ENCODE measurements around the gene RTP5.

The RTP5 gene

GRCh38 chr2:241885291-241885945 is 15.9 kb downstream of the RTP5 start:
- H3K4me1 ChIP-seq (ENCODE audit: control insufficient read depth, insufficient read depth, low read length), result peaks cover 20% of the 10 kb centered on the region
- no peak overlapping the region for H3K4me3 ChIP-seq (ENCODE audit: low read depth, low read length)
- H3K27ac ChIP-seq (ENCODE audit: low read depth, low read length), result no peak overlapping the region
- no peak overlapping the region for H3K9ac ChIP-seq (ENCODE audit: low read length)
- H3K36me3 ChIP-seq (ENCODE audit: control insufficient read depth, insufficient read depth, low read length), result no peaks in the 10 kb centered on the region
- H3K27me3 ChIP-seq (ENCODE audit: control insufficient read depth, insufficient read depth, low read length), result no peaks in the 10 kb centered on the region
- H3K9me3 ChIP-seq (ENCODE audit: control insufficient read depth, insufficient read depth, low read depth, low read length), result peaks cover 10% of the 10 kb centered on the region

DNA sequence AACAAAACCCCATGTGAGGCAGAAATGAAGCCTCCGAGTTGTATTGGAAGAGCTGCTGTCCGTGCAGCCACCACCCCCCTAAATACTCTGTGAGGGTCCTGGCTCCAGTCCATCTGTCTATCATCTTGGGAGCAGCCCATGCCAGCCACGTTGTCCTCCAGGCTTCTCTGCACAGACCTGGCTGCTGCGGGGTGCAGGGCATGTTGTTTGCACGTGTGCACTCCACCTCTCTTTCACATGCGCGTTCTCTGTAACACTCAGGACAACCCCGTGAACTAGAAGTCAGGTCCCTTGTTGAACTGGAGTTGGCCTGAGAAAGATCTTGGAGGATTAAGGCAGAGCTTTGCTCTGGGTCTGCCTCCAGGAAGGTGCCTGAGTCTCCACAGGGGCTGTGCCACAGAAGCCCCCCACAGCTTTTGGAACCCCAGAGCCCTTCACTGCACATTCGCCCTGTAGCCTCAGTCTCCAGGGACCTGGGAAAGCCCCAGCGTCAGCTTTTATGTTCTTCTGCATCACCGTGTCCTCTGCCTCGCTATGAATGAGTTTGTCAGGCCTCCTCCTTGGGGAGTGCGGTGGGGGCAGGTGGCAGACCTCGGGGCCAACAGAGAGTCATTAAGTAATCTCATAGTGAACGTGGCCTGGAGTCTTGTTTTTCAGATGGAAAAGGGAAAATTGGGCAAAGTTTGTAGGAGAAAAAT is 16.6 kb downstream of the RTP5 start:
- Histone ChIP-seq H3K4me1 (ENCODE audit: control insufficient read depth, insufficient read depth, low read length) (peaks cover 24% of the 10 kb centered on the region), H3K27ac (ENCODE audit: low read depth, low read length) (no peak overlapping the region), H3K4me3 (ENCODE audit: low read depth, low read length) (no peak overlapping the region)

GRCh38 chr2:241886840-241887447 is 17.4 kb downstream of the RTP5 start:
- H3K27ac ChIP-seq (ENCODE audit: low read depth, low read length), result no peak overlapping the region
- H3K36me3 ChIP-seq (ENCODE audit: control insufficient read depth, insufficient read depth, low read length), result no peaks in the 10 kb centered on the region
- no peak overlapping the region for H3K4me3 ChIP-seq (ENCODE audit: low read depth, low read length)
- no peak overlapping the region for H3K9ac ChIP-seq (ENCODE audit: low read length)
- no peaks in the 10 kb centered on the region for H3K27me3 ChIP-seq (ENCODE audit: control insufficient read depth, insufficient read depth, low read length)
- peaks cover 10% of the 10 kb centered on the region for H3K9me3 ChIP-seq (ENCODE audit: control insufficient read depth, insufficient read depth, low read depth, low read length)
- H3K4me1 ChIP-seq (ENCODE audit: control insufficient read depth, insufficient read depth, low read length), result peaks cover 30% of the 10 kb centered on the region

More for the DNA sequence above, 16.6 kb downstream of the RTP5 start:
- Histone ChIP-seq H3K36me3 (ENCODE audit: control insufficient read depth, insufficient read depth, low read length) (no peaks in the 10 kb centered on the region), H3K9ac (ENCODE audit: low read length) (no peak overlapping the region), H3K27me3 (ENCODE audit: control insufficient read depth, insufficient read depth, low read length) (no peaks in the 10 kb centered on the region), H3K9me3 (ENCODE audit: control insufficient read depth, insufficient read depth, low read depth, low read length) (peaks cover 10% of the 10 kb centered on the region)

DNA sequence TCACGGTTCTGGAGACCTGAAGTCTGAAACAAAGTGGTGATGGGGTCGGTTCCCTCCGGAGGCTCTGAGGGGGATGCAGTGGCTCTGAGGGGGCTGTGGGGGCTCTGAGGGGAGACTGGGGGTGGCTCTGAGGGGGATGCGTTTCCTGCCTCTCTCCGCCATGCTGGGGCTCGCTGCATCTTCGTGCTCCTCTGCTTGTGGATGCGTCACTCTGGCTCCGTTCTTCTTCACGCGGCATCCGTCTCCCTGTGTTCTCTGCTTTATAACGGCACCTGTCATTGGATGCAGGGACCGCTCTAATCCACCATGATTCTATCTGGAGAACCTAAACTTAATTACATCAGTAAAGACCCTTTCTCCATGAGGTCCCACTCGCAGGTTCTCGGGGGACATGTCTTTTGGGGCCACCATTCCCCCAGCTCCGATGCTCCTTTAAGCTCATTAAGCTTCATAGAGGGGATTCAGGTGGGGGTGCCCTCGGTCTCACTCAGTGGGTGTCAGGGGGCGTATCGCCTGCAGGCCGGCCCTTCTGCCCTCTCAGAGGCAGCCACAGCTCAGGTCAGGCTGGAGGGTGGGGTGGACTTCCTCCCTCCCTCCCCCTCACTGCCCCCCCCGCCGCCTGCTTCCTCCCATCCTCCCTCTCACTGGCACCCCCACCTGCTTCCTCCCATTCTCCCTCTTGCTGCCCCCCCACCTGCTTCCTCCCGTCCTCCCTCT is 18.4 kb downstream of the RTP5 start:
- no peak overlapping the region for H3K4me3 ChIP-seq (ENCODE audit: low read depth, low read length)

GRCh38 chr2:241888641-241889040 is 19.1 kb downstream of the RTP5 start:
- Histone ChIP-seq H3K27ac (ENCODE audit: low read depth, low read length) (no peak overlapping the region), H3K4me1 (ENCODE audit: control insufficient read depth, insufficient read depth, low read length) (peaks cover 27% of the 10 kb centered on the region; the same call in 1 of the 2 replicates), H3K4me3 (ENCODE audit: low read depth, low read length) (no peak overlapping the region), H3K36me3 (ENCODE audit: control insufficient read depth, insufficient read depth, low read length) (no peaks in the 10 kb centered on the region), H3K9me3 (ENCODE audit: control insufficient read depth, insufficient read depth, low read depth, low read length) (peaks cover 10% of the 10 kb centered on the region), H3K27me3 (ENCODE audit: control insufficient read depth, insufficient read depth, low read length) (no peaks in the 10 kb centered on the region), H3K9ac (ENCODE audit: low read length) (no peak overlapping the region)

More for the DNA sequence above, 18.4 kb downstream of the RTP5 start:
- no peaks in the 10 kb centered on the region for H3K27me3 ChIP-seq (ENCODE audit: control insufficient read depth, insufficient read depth, low read length)
- H3K4me1 ChIP-seq (ENCODE audit: control insufficient read depth, insufficient read depth, low read length), result peaks cover 30% of the 10 kb centered on the region
- peaks cover 10% of the 10 kb centered on the region for H3K9me3 ChIP-seq (ENCODE audit: control insufficient read depth, insufficient read depth, low read depth, low read length)
- no peak overlapping the region for H3K27ac ChIP-seq (ENCODE audit: low read depth, low read length)
- no peak overlapping the region for H3K9ac ChIP-seq (ENCODE audit: low read length)
- no peaks in the 10 kb centered on the region for H3K36me3 ChIP-seq (ENCODE audit: control insufficient read depth, insufficient read depth, low read length)

DNA sequence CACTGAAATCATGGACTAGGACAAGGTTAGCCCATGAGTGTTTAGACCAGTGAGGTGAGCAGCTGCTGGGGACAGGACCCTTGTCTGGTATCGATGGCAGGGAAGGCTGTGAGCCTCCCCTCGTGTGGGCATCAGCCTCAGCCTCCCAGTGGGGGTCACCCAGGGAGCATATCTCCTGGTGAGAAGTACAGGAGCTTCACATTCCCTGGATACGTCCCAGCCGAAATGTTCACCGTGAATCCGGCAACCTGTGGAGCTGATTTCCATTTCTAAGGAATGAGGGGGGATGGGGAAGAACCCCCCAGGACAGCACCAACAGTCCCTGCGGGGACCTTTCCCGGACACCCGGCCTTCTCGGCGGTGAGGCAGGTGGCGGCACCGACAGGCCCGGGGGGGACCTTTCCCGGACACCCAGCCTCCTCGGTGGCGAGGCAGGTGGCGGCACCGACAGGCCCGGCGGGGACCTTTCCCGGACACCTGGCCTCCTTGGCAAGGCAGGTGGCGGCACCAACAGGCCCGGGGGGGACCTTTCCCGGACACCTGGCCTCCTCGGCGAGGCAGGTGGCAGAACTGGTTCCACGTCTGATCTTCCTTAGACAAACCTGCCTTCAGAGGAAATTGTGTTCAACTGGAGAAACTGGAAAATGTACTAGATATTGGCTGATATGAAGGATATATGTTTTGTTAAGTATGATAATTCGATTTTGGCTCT is 21.2 kb downstream of the RTP5 start:
- H3K9ac ChIP-seq (ENCODE audit: low read length), result no peak overlapping the region
- no peaks in the 10 kb centered on the region for H3K36me3 ChIP-seq (ENCODE audit: control insufficient read depth, insufficient read depth, low read length)
- H3K9me3 ChIP-seq (ENCODE audit: control insufficient read depth, insufficient read depth, low read depth, low read length), result peaks cover 10% of the 10 kb centered on the region
- H3K27me3 ChIP-seq (ENCODE audit: control insufficient read depth, insufficient read depth, low read length), result no peaks in the 10 kb centered on the region
- peaks cover 27% of the 10 kb centered on the region; the same call in 1 of the 2 replicates for H3K4me1 ChIP-seq (ENCODE audit: control insufficient read depth, insufficient read depth, low read length)
- H3K4me3 ChIP-seq (ENCODE audit: low read depth, low read length), result no peak overlapping the region
- H3K27ac ChIP-seq (ENCODE audit: low read depth, low read length), result no peak overlapping the region

GRCh38 chr2:241891315-241891987 is 21.9 kb downstream of the RTP5 start:
- Histone ChIP-seq H3K36me3 (ENCODE audit: control insufficient read depth, insufficient read depth, low read length) (no peaks in the 10 kb centered on the region), H3K9ac (ENCODE audit: low read length) (no peak overlapping the region)

GRCh38 chr2:241891988-241892298 is 22.4 kb downstream of the RTP5 start:
- H3K9me3 ChIP-seq (ENCODE audit: control insufficient read depth, insufficient read depth, low read depth, low read length), result peaks cover 10% of the 10 kb centered on the region
- no peaks in the 10 kb centered on the region for H3K36me3 ChIP-seq (ENCODE audit: control insufficient read depth, insufficient read depth, low read length)
- no peak overlapping the region for H3K9ac ChIP-seq (ENCODE audit: low read length)
- H3K4me1 ChIP-seq (ENCODE audit: control insufficient read depth, insufficient read depth, low read length), result peaks cover 29% of the 10 kb centered on the region; the same call in 1 of the 2 replicates
- H3K27me3 ChIP-seq (ENCODE audit: control insufficient read depth, insufficient read depth, low read length), result no peaks in the 10 kb centered on the region
- H3K4me3 ChIP-seq (ENCODE audit: low read depth, low read length), result no peak overlapping the region
- H3K27ac ChIP-seq (ENCODE audit: low read depth, low read length), result no peak overlapping the region

More at GRCh38 chr2:241891315-241891987, 21.9 kb downstream of the RTP5 start:
- Histone ChIP-seq H3K4me1 (ENCODE audit: control insufficient read depth, insufficient read depth, low read length) (peaks cover 29% of the 10 kb centered on the region; the same call in 1 of the 2 replicates), H3K27me3 (ENCODE audit: control insufficient read depth, insufficient read depth, low read length) (no peaks in the 10 kb centered on the region), H3K27ac (ENCODE audit: low read depth, low read length) (no peak overlapping the region), H3K9me3 (ENCODE audit: control insufficient read depth, insufficient read depth, low read depth, low read length) (peaks cover 10% of the 10 kb centered on the region), H3K4me3 (ENCODE audit: low read depth, low read length) (no peak overlapping the region)

DNA sequence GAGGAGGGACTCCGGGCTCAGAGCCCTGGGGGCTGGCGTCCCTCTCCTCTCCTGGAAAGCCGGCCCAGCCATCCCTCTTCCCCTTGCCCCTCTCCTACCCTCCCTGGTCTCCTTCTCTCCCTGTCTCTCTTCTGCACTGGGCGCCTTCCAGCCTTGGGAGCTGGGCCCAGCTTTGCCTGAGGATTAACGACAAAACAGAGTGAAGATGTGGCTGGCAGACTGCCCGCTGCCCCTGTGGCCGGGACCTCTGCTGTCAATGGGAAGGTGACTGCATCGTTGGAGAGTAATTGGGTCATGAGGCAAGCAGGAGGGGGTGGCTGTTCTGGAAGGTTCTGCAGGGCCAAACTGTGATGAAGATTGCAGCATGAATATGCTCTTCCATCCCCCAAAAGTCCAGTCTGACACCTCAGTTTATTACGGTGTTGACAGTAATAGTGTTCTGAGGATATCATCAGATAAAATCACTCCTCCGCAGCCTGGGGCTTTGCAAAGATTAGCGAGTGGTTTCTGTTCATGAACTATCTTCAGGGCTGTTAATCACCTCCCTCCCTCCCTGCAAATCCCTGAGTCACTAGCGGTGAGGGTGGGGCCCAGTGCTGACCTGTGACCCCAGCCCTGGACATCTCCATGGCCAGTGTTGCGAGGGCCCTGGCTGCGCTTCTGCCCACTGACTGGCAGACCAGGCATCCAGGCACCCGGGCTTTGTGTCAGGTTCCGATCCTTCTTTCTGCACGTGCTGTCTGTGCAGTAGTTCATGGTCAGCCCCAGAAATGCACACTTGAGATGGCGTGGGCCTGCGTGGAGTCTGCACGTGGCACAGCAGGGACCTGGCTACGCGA is 23.0 kb downstream of the RTP5 start:
- Histone ChIP-seq H3K27ac (ENCODE audit: low read depth, low read length) (no peak overlapping the region), H3K36me3 (ENCODE audit: control insufficient read depth, insufficient read depth, low read length) (no peaks in the 10 kb centered on the region), H3K9ac (ENCODE audit: low read length) (no peak overlapping the region), H3K27me3 (ENCODE audit: control insufficient read depth, insufficient read depth, low read length) (no peaks in the 10 kb centered on the region), H3K9me3 (ENCODE audit: control insufficient read depth, insufficient read depth, low read depth, low read length) (peaks cover 10% of the 10 kb centered on the region), H3K4me3 (ENCODE audit: low read depth, low read length) (no peak overlapping the region), H3K4me1 (ENCODE audit: control insufficient read depth, insufficient read depth, low read length) (peaks cover 29% of the 10 kb centered on the region; the same call in 1 of the 2 replicates)
